ENCODE results near the gene ALKBH7.

DNA sequence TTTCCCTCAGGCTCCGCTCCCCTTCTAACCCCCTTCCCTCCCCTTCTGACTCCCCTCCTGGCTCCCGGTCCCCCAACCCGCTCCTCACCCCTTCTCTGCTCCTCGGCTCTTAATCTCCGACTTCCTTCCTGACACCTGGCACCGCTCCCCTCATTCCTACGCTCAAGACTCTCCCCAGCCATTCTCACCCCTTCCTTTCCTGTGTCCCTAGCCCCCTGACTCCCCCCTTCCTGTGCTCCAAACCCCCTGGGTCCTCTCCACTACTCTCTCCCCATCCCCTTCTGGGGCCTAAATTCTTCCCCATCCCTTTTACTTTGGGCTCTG, 10.6 kb upstream of the ALKBH7 start:
- TF ChIP-seq CTCF (IDR thresholded peaks at IDR 0.05): no peak
- TF ChIP-seq POLR2A (IDR thresholded peaks at IDR 0.05): no peak
